Fibroblast of the aortic adventitia (primary cell): ENCODE results near the gene CITED4. TPM values are rescaled to one million over a fixed set of nuclear protein-coding genes. Genes with fewer than 3 reads are reported as not detected.

ENCODE experiments used
- DNase-seq: peaks from one replicate; pipeline ENCODE4 v3.0.0-alpha.2; 2010; ENCODE audit warnings: low read depth
- H3K4me3 ChIP-seq: 2 replicates; pipeline ENCODE4 v1.5.1; 2011; ENCODE audit warnings: low read depth, mild to moderate bottlenecking, control low read depth, low read length, moderate library complexity
- CTCF ChIP-seq: IDR thresholded peaks from 2 replicates; pipeline ENCODE4 v1.5.1; 2011; ENCODE audit warnings: mild to moderate bottlenecking, low read length, control low read depth, inconsistent platforms; ENCODE audit not compliant: insufficient read depth
- total RNA-seq: library from RNA; depleted of rRNA; stranded (reverse); fragments of >200 nt; gene quantifications from 2 replicates; pipeline ENCODE4 v1.2.3, GENCODE V29; 2012; ENCODE audit warnings: low replicate concordance

Gene CITED4
- total RNA-seq, 1 donor = 3.6 TPM

GRCh38 chr1:40877698-40878097 lies 15.5 kb upstream of the CITED4 start:
- TF ChIP-seq CTCF = no peak
- DNase-seq = peak; percentile 83
- H3K4me3 ChIP-seq = no peak overlapping the region

GRCh38 chr1:40876891-40877290 lies 14.7 kb upstream of the CITED4 start:
- H3K4me3 ChIP-seq = no peak overlapping the region
- no peak for TF ChIP-seq CTCF
- no peak for DNase-seq

GRCh38 chr1:40876436-40876761 lies 14.2 kb upstream of the CITED4 start:
- H3K4me3 ChIP-seq = no peak overlapping the region
- TF ChIP-seq CTCF = no peak
- no peak for DNase-seq

- TF ChIP-seq CTCF = no peak
- no peak for DNase-seq
- H3K4me3 ChIP-seq = no peak overlapping the region
Measured at GRCh38 chr1:40873863-40874472, 11.8 kb upstream of the CITED4 start.

- no peak overlapping the region for H3K4me3 ChIP-seq
- no peak for DNase-seq
- TF ChIP-seq CTCF = no peak
Measured at GRCh38 chr1:40872276-40872675, 10.1 kb upstream of the CITED4 start.

- DNase-seq = no peak
- H3K4me3 ChIP-seq = no peak overlapping the region
- no peak for TF ChIP-seq CTCF
Measured at GRCh38 chr1:40870135-40870728, 8.1 kb upstream of the CITED4 start.

- peak; percentile 5 for TF ChIP-seq CTCF
- no peak overlapping the region for H3K4me3 ChIP-seq
- peak; percentile 63 for DNase-seq
Measured at GRCh38 chr1:40868051-40868723, 6.0 kb upstream of the CITED4 start.
